IPS-15b (cell line): ENCODE data around the gene TUT1.

ENCODE experiments used
- H3K27me3 ChIP-seq: one replicate; pipeline ENCODE4 v1.6.1; 2013; ENCODE audit warnings: low read length; ENCODE audit not compliant: control insufficient read depth, insufficient read depth
- H3K36me3 ChIP-seq: one replicate; pipeline ENCODE4 v1.6.1; 2013; ENCODE audit warnings: low read length; ENCODE audit not compliant: control insufficient read depth, insufficient read depth
- H3K4me1 ChIP-seq: one replicate; pipeline ENCODE4 v1.6.1; 2013; ENCODE audit warnings: mild to moderate bottlenecking, low read length; ENCODE audit not compliant: control insufficient read depth, insufficient read depth
- H3K4me3 ChIP-seq: one replicate; pipeline ENCODE4 v1.5.1; 2013; ENCODE audit warnings: low read depth, low read length
- H3K9ac ChIP-seq: one replicate; pipeline ENCODE4 v1.6.1; 2013; ENCODE audit warnings: low read depth, mild to moderate bottlenecking, low read length
- H3K9me3 ChIP-seq: one replicate; pipeline ENCODE4 v1.6.1; 2013; ENCODE audit warnings: mild to moderate bottlenecking, low read length; ENCODE audit not compliant: control insufficient read depth, insufficient read depth

TUT1 gene

DNA sequence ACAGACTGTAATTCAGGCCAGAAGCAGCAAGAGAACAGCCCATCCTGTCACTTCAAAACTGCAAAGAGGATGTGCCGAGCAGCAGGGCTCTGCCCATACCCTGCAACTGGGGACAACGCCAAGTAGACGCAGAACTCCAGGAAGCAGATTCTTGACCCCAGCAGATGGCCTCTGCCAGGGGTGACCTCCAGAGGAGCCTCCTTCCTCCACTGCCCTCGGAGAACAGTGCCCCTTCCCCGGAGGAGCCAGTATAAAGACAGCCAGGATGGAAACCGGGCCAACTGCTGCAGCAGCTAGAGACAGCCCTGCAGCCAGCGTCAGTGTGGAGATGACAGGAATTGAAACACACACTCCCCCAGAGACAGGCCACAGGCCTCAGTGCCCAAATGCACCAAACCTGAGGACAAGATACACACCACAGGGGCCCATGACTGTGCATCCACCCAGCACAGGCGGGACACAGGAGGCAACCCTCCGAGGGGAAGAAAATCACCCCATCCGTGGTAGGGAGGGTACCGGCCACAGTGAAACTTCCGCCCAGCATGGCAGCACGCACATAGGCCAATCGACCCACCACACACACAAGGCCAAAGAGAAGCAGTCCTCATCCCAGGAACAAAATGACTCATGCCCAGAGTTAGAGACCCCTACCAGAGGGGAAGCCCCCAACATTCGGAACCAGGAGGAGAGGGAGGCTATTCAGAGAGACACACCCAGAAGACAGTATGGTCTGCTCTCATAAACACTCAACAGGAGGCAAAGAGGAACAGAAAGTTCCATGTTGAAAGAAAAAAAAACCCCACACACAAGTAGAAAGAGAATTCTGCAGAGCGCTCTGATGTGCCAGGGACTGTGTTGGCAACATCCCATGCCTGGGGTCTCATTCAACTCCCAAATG, 50.3 kb downstream of the TUT1 start:
- H3K9me3 ChIP-seq = no peaks in the 10 kb centered on the region
- H3K9ac ChIP-seq = no peak overlapping the region
- H3K27me3 ChIP-seq = peaks cover 33% of the 10 kb centered on the region
- H3K4me3 ChIP-seq = no peak overlapping the region
- no peaks in the 10 kb centered on the region for H3K36me3 ChIP-seq
- H3K4me1 ChIP-seq = peaks cover 13% of the 10 kb centered on the region

DNA sequence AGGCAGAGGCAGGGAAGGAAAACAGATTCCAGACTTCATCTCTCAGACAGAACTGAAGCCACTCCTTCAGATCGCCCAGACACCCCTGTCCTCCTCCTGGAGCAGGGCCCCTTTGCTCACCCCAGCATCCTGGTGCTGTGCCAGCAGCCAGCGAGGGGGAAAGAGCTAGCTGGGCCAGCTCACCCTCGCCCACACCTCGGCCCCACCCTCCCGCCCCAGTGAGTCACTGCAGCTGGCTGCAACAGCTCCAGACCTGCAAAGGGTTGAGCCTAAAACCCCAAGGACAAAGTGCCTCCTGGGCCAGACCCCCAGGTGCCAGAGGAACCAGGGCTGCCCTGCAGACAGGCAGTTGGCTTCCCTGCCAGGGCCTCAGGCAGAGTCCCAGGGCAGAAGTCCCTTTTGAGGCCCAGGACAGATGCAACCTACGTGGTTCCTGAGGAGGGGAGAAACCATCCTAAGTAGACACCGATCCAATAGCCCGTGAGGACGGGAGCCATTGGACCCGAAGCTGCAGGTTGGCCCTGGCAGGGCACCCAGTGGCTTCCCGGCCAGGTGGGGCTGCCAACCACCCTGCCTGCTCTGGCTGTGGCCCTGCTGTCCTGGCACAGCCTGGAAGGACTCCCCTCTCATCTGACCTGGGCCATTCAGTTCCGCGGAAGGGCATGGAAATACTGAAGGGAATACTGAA, 51.9 kb downstream of the TUT1 start:
- Histone ChIP-seq H3K36me3 (no peaks in the 10 kb centered on the region), H3K9ac (no peak overlapping the region), H3K9me3 (no peaks in the 10 kb centered on the region), H3K4me3 (no peak overlapping the region), H3K27me3 (peaks cover 21% of the 10 kb centered on the region), H3K4me1 (peaks cover 13% of the 10 kb centered on the region)

DNA sequence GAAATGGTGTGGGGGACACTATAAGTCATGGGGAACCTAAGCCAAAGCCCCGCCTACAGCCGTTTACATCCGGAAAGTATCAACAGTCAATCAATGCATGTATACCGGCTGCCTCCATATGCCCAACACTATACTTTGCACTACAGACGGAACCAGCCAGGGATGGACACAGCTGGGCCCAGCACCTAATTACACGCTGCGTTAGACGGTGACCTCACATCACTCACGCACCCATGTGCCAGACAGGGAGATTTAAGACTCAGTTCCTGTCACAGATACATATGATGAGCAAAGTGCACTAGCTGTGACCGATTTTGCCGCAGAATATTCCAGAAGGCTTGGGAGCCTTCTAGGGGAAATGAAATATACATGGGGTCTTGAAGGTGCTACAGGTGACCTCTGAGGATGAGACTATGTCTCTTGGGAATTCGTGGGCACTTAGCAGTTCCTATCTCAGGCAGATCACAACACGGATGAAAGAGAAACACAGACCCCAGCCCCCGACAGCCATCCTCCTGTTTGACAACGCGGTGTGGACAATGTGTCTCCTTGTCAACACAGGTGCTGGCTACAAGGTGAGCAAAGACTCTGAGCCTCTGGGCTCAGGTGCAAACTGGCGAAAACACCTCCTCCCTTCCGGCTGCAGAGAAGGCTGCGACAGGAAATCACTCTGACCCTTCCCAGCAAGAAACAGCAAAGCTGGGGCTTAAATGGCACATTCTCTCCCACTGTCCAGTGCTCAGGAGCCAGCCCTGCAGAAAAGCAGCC, 52.7 kb downstream of the TUT1 start:
- no peak overlapping the region for H3K4me3 ChIP-seq
- peaks cover 2% of the 10 kb centered on the region for H3K36me3 ChIP-seq
- H3K4me1 ChIP-seq = peaks cover 8% of the 10 kb centered on the region
- H3K9me3 ChIP-seq = no peaks in the 10 kb centered on the region
- H3K27me3 ChIP-seq = peaks cover 14% of the 10 kb centered on the region
- no peak overlapping the region for H3K9ac ChIP-seq

DNA sequence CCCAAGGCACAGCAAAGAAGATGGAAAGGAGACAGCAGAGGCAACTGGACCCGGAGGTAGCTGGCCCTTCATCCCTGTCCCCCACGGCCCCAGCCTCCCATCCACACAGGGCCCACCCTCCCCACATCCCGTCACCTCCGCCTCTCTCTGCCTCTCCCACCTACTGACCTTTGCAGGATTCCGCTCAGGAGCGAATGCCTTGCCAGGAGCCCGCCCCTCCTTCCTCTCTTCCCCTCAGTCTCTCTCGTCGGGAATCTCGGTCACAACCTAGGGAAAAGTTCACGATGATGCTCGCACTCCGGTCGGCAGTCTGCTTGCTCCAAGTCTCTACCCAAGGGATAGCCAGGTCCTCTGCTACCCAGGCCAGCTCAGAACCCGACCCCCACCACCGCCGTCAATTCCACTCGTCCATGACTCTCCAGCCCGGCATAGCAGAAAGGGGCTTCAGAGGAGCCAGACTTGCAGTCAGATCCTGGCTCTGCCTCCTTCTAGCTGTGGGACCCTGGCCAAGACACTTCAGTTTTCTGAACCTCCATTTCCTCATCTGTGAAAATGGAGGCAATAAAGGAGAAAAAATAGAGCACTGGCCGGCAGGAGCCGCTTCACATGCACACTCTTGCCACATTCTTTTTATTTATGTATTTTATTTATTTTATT, 54.9 kb downstream of the TUT1 start:
- Histone ChIP-seq H3K4me1 (no peaks in the 10 kb centered on the region), H3K36me3 (peaks cover 4% of the 10 kb centered on the region), H3K9ac (no peak overlapping the region), H3K27me3 (peaks cover 1% of the 10 kb centered on the region), H3K9me3 (no peaks in the 10 kb centered on the region), H3K4me3 (no peak overlapping the region)

DNA sequence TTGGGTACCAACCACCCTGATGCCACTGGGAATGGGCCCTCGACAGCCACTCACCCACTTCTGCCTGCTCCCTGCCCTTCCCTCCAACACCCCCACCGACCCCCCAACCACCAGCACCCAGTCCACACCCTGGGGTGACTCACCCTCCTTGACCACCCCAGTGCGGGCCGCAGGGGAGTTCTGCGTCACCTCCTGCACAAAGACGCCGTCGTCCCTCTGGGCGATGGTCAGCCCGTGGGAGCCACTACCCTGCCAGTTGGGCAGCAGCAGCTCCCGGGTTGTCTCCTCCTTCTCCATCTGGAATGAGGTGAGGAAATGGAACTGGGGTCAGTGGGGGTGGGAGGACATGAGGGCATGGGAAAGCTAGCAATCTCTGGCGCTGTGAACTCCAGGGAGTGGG, 55.5 kb downstream of the TUT1 start:
- H3K4me1 ChIP-seq = no peaks in the 10 kb centered on the region
- H3K9ac ChIP-seq = no peak overlapping the region
- H3K27me3 ChIP-seq = no peaks in the 10 kb centered on the region
- no peaks in the 10 kb centered on the region for H3K9me3 ChIP-seq
- H3K4me3 ChIP-seq = no peak overlapping the region
- peaks cover 4% of the 10 kb centered on the region for H3K36me3 ChIP-seq

DNA sequence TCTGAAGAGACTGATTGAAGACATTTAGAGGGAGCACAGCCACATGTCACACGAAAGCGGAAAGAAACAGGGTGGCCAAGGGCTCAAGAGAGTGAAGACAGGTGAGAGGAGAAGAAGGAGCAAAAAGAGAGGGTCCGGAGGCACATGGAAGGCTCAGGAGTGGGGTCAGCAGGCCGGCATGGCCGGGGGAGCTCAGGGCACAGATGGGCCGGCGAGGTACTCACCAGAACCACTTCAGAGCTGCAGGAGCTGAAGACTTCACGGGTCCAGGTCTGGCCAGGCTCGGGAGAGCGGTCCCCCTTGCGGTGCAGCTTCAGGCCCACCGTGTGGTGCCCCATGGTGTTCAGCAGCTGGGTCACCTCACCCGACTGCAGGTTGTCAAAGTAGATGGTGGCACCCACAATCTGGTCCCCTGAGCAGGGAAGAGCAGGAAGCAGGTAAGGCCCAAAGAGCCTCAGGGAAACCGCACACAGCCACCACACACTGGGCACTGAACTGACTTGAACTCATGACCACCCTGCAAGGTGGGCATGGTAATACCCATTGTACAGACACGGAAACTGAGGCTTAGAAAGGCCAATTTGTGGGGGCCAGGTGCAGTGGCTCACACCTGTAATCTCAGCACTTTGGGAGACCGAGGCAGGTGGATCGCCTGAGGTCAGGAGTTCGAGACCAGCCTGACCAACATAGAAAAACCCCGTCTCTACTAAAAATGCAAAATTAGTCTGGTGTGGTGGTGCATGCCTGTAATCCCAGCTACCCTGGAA, 56.4 kb downstream of the TUT1 start:
- no peaks in the 10 kb centered on the region for H3K27me3 ChIP-seq
- no peak overlapping the region for H3K4me3 ChIP-seq
- H3K36me3 ChIP-seq = peaks cover 7% of the 10 kb centered on the region
- no peaks in the 10 kb centered on the region for H3K4me1 ChIP-seq
- no peak overlapping the region for H3K9ac ChIP-seq
- H3K9me3 ChIP-seq = no peaks in the 10 kb centered on the region

DNA sequence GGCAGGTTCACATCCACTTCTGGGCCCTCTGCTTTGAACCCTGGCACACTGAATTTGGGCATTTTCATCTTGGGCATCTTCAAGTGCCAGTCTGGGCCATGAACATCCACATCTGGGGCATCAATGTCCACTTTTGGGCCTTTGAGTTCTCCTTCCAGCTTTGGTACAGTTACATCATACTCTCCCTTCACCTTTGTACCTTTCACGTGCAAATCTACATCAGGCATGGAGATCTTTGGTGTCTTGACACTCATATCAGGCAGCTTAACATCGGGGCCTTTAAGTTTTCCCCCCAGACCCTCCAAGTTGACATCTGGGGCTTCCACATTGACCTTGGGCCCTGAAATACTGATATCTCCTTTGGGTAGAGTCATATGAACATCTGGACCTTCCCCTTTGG, 59.2 kb downstream of the TUT1 start:
- H3K9ac ChIP-seq = no peak overlapping the region
- no peaks in the 10 kb centered on the region for H3K4me1 ChIP-seq
- peaks cover 7% of the 10 kb centered on the region for H3K36me3 ChIP-seq
- H3K27me3 ChIP-seq = no peaks in the 10 kb centered on the region
- H3K4me3 ChIP-seq = no peak overlapping the region
- no peaks in the 10 kb centered on the region for H3K9me3 ChIP-seq
